NCI-H446 (cell line): ENCODE results near the gene CCDC93.

ENCODE experiments used
- DNase-seq, 2 experiments: peaks; one replicate each; lab custom pipeline; 2025; lab: John Stamatoyannopoulos, UW

CCDC93 gene

GRCh38 chr2:117987121-117987520 lies 26.7 kb downstream of the CCDC93 start:
- no peak for DNase-seq

GRCh38 chr2:117985092-117985491 lies 28.8 kb downstream of the CCDC93 start:
- no peak for DNase-seq

GRCh38 chr2:117984208-117984607 lies 29.7 kb downstream of the CCDC93 start:
- DNase-seq: no peak

- DNase-seq: no peak
These were observed 30.8 kb downstream of the CCDC93 start for GRCh38 chr2:117983040-117983439.

GRCh38 chr2:117982376-117983033 lies 31.4 kb downstream of the CCDC93 start:
- DNase-seq: no peak

GRCh38 chr2:117981810-117982209 lies 32.1 kb downstream of the CCDC93 start:
- no peak for DNase-seq

- no peak for DNase-seq
These were observed 32.8 kb downstream of the CCDC93 start for GRCh38 chr2:117980783-117981676.

GRCh38 chr2:117979911-117980701 lies 33.8 kb downstream of the CCDC93 start:
- no peak for DNase-seq

GRCh38 chr2:117977696-117978095 lies 36.2 kb downstream of the CCDC93 start:
- DNase-seq: no peak

GRCh38 chr2:117976581-117976980 lies 37.3 kb downstream of the CCDC93 start:
- no peak for DNase-seq

GRCh38 chr2:117973498-117974082 lies 40.3 kb downstream of the CCDC93 start:
- DNase-seq: no peak

- DNase-seq: no peak
These were observed 41.3 kb downstream of the CCDC93 start for GRCh38 chr2:117972476-117973123.

- DNase-seq: no peak
These were observed 45.1 kb downstream of the CCDC93 start for GRCh38 chr2:117968722-117969121.

GRCh38 chr2:117967977-117968718 lies 45.7 kb downstream of the CCDC93 start:
- no peak for DNase-seq

- no peak for DNase-seq
These were observed 50.4 kb downstream of the CCDC93 start for GRCh38 chr2:117963446-117963845.

GRCh38 chr2:117961201-117961600 lies 52.7 kb downstream of the CCDC93 start:
- DNase-seq: no peak

GRCh38 chr2:117960231-117960630 lies 53.6 kb downstream of the CCDC93 start:
- DNase-seq: no peak

- DNase-seq: no peak
These were observed 55.7 kb downstream of the CCDC93 start for GRCh38 chr2:117958186-117958585.

GRCh38 chr2:117957616-117958015 lies 56.3 kb downstream of the CCDC93 start:
- no peak for DNase-seq

- no peak for DNase-seq
These were observed 57.7 kb downstream of the CCDC93 start for GRCh38 chr2:117956036-117956796.
